ENCODE data around the gene TMEM138.

The TMEM138 gene

GRCh38 chr11:61349916-61350315 is 12.3 kb upstream of the TMEM138 start:
- no peak for TF ChIP-seq CTCF (conservative IDR thresholded peaks at IDR 0.05; ENCODE audit: control insufficient read depth, insufficient read depth, low read depth, low read length)
- no peak for DNase-seq (ENCODE audit: low read depth)
- no peak overlapping the region for H3K4me3 ChIP-seq (ENCODE audit: control insufficient read depth, low read depth, low read length)

GRCh38 chr11:61350336-61350735 is 11.8 kb upstream of the TMEM138 start:
- TF ChIP-seq CTCF (conservative IDR thresholded peaks at IDR 0.05; ENCODE audit: control insufficient read depth, insufficient read depth, low read depth, low read length) = no peak
- DNase-seq (ENCODE audit: low read depth) = no peak
- no peak overlapping the region for H3K4me3 ChIP-seq (ENCODE audit: control insufficient read depth, low read depth, low read length)

- no peak for DNase-seq (ENCODE audit: low read depth)
- H3K4me3 ChIP-seq (ENCODE audit: control insufficient read depth, low read depth, low read length) = no peak overlapping the region
- TF ChIP-seq CTCF (conservative IDR thresholded peaks at IDR 0.05; ENCODE audit: control insufficient read depth, insufficient read depth, low read depth, low read length) = no peak
These were observed 11.4 kb upstream of the TMEM138 start for GRCh38 chr11:61350803-61351202.

GRCh38 chr11:61352038-61352437 is 10.1 kb upstream of the TMEM138 start:
- no peak for TF ChIP-seq CTCF (conservative IDR thresholded peaks at IDR 0.05; ENCODE audit: control insufficient read depth, insufficient read depth, low read depth, low read length)
- no peak for DNase-seq (ENCODE audit: low read depth)
- no peak overlapping the region for H3K4me3 ChIP-seq (ENCODE audit: control insufficient read depth, low read depth, low read length)

- no peak for TF ChIP-seq CTCF (conservative IDR thresholded peaks at IDR 0.05; ENCODE audit: control insufficient read depth, insufficient read depth, low read depth, low read length)
- no peak for DNase-seq (ENCODE audit: low read depth)
- H3K4me3 ChIP-seq (ENCODE audit: control insufficient read depth, low read depth, low read length) = no peak overlapping the region
These were observed 8.8 kb upstream of the TMEM138 start for GRCh38 chr11:61353131-61354067.

- no peak overlapping the region for H3K4me3 ChIP-seq (ENCODE audit: control insufficient read depth, low read depth, low read length)
- no peak for TF ChIP-seq CTCF (conservative IDR thresholded peaks at IDR 0.05; ENCODE audit: control insufficient read depth, insufficient read depth, low read depth, low read length)
- no peak for DNase-seq (ENCODE audit: low read depth)
These were observed 8.0 kb upstream of the TMEM138 start for GRCh38 chr11:61354208-61354607.

All from fibroblast of mammary gland (primary cell).